Astrocyte (in vitro differentiated cells and primary cell): ENCODE measurements around the gene CAPN5. TPM values are rescaled to one million over a fixed set of nuclear protein-coding genes. Genes with fewer than 3 reads are reported as not detected.
"Not testable (repeated sequence)": the region's sequence is repeated elsewhere in the genome, so short reads cannot be mapped to it uniquely, and the experiment has no call there.

ENCODE experiments used
- DNase-seq: peaks from one replicate; pipeline ENCODE4 v3.0.0-alpha.2; 2010; ENCODE audit warnings: low read depth
- FAIRE-seq: peaks from 2 replicates; lab custom pipeline; 2011; peaks lifted over from hg19 to GRCh38; lab: Jason Lieb, UNC
- H2AFZ ChIP-seq: 2 replicates; pipeline ENCODE4 v1.6.0; 2012; ENCODE audit warnings: low read depth, low read length, inconsistent platforms
- H3K27ac ChIP-seq: 2 replicates; pipeline ENCODE4 v1.5.1; 2011; ENCODE audit warnings: low read depth, low read length, inconsistent platforms
- H3K27me3 ChIP-seq: 2 replicates; pipeline ENCODE4 v1.6.0; 2011; ENCODE audit warnings: low read length, inconsistent platforms; ENCODE audit not compliant: insufficient read depth
- H3K36me3 ChIP-seq: 2 replicates; pipeline ENCODE4 v1.5.1; 2011; ENCODE audit warnings: low read length, inconsistent platforms; ENCODE audit not compliant: insufficient read depth
- H3K4me1 ChIP-seq: 2 replicates; pipeline ENCODE4 v1.5.1; 2011; ENCODE audit warnings: low read length, inconsistent platforms; ENCODE audit not compliant: insufficient read depth
- H3K4me2 ChIP-seq: 2 replicates; pipeline ENCODE4 v1.6.0; 2012; ENCODE audit warnings: low read length, inconsistent platforms
- H3K4me3 ChIP-seq: 2 replicates; pipeline ENCODE4 v1.5.1; 2011; ENCODE audit warnings: low read depth, mild to moderate bottlenecking, low read length, inconsistent platforms; ENCODE audit not compliant: insufficient read depth
- H3K79me2 ChIP-seq: 2 replicates; pipeline ENCODE4 v1.6.0; 2012; ENCODE audit warnings: mild to moderate bottlenecking, low read length, inconsistent platforms; ENCODE audit not compliant: insufficient read depth
- H3K9ac ChIP-seq: 2 replicates; pipeline ENCODE4 v1.6.0; 2012; ENCODE audit warnings: mild to moderate bottlenecking, low read length, inconsistent platforms
- H3K9me3 ChIP-seq: 2 replicates; pipeline ENCODE4 v1.5.1; 2012; ENCODE audit warnings: low read depth, mild to moderate bottlenecking, low read length, inconsistent platforms; ENCODE audit not compliant: insufficient read depth
- H4K20me1 ChIP-seq: 2 replicates; pipeline ENCODE4 v1.6.0; 2012; ENCODE audit warnings: low read length, inconsistent platforms; ENCODE audit not compliant: insufficient read depth
- H3K27ac Mint-ChIP-seq: one replicate; pipeline ENCODE4 v1.8.0; 2021; ENCODE audit warnings: mild to moderate bottlenecking, mixed read lengths; ENCODE audit not compliant: unreplicated experiment
- H3K27me3 Mint-ChIP-seq: one replicate; pipeline ENCODE4 v1.8.0; 2021; ENCODE audit warnings: low read depth, mixed read lengths; ENCODE audit not compliant: unreplicated experiment
- H3K36me3 Mint-ChIP-seq: one replicate; pipeline ENCODE4 v1.8.0; 2021; ENCODE audit warnings: low read depth, mixed read lengths; ENCODE audit not compliant: unreplicated experiment
- H3K4me1 Mint-ChIP-seq: one replicate; pipeline ENCODE4 v1.8.0; 2021; ENCODE audit warnings: low read depth, mixed read lengths; ENCODE audit not compliant: unreplicated experiment
- H3K4me3 Mint-ChIP-seq: one replicate; pipeline ENCODE4 v1.8.0; 2021; ENCODE audit warnings: mild to moderate bottlenecking, moderate library complexity, mixed read lengths; ENCODE audit not compliant: unreplicated experiment
- H3K9me3 Mint-ChIP-seq: one replicate; pipeline ENCODE4 v1.8.0; 2021; ENCODE audit warnings: mild to moderate bottlenecking, mixed read lengths; ENCODE audit not compliant: unreplicated experiment
- CTCF ChIP-seq: IDR thresholded peaks from 2 replicates; pipeline ENCODE4 v1.5.1; 2011; ENCODE audit warnings: low read depth, mild to moderate bottlenecking, inconsistent platforms, low read length, moderate library complexity; ENCODE audit not compliant: insufficient read depth
- EZH2 ChIP-seq: IDR thresholded peaks from 2 replicates; pipeline ENCODE4 v1.6.1; 2012; ENCODE audit warnings: mild to moderate bottlenecking, low read length, inconsistent platforms; ENCODE audit not compliant: insufficient read depth
- total RNA-seq: library from RNA; stranded (reverse); gene quantifications from 2 replicates; pipeline ENCODE4 v1.2.1, GENCODE V29; 2021

The CAPN5 gene
- total RNA-seq, 1 donor from 2014 or later = 17.4 TPM

GRCh38 chr11:77046060-77046501, 20.7 kb upstream of the CAPN5 start:
- Mint-ChIP-seq H3K27me3 (peaks cover 23% of the 10 kb centered on the region), H3K9me3 (no peaks in the 10 kb centered on the region), H3K36me3 (no peaks in the 10 kb centered on the region), H3K4me1 (no peaks in the 10 kb centered on the region), H3K27ac (no peak overlapping the region), H3K4me3 (peak overlapping the region; percentile 11)
- peak overlapping the region; percentile 67 for H2AFZ ChIP-seq
- H3K9me3 ChIP-seq = no peaks in the 10 kb centered on the region
- TF ChIP-seq CTCF (peak; percentile 40), EZH2 (no peak)
- no peaks in the 10 kb centered on the region for H4K20me1 ChIP-seq
- H3K36me3 ChIP-seq = no peaks in the 10 kb centered on the region
- peaks cover 6% of the 10 kb centered on the region for H3K4me1 ChIP-seq
- H3K79me2 ChIP-seq = no peaks in the 10 kb centered on the region
- peak overlapping the region; percentile 79 for H3K4me2 ChIP-seq
- H3K4me3 ChIP-seq = peak overlapping the region; percentile 35
- peaks cover 4% of the 10 kb centered on the region for H3K27me3 ChIP-seq
- no peak for DNase-seq
- H3K27ac ChIP-seq = no peak overlapping the region
- FAIRE-seq = no peak
- H3K9ac ChIP-seq = peak overlapping the region; percentile 14

GRCh38 chr11:77047007-77047927, 19.5 kb upstream of the CAPN5 start:
- Histone ChIP-seq H3K4me2 (peak overlapping the region; percentile 90), H3K27ac (no peak overlapping the region), H3K4me1 (peaks cover 6% of the 10 kb centered on the region), H3K79me2 (no peaks in the 10 kb centered on the region), H3K4me3 (peak overlapping the region; percentile 55), H3K27me3 (peaks cover 4% of the 10 kb centered on the region), H4K20me1 (no peaks in the 10 kb centered on the region), H2AFZ (peak overlapping the region; percentile 33), H3K9me3 (no peaks in the 10 kb centered on the region), H3K36me3 (no peaks in the 10 kb centered on the region), H3K9ac (peak overlapping the region; percentile 6)
- TF ChIP-seq CTCF = peak; percentile 89
- TF ChIP-seq EZH2 = no peak
- Mint-ChIP-seq H3K4me1 (no peaks in the 10 kb centered on the region), H3K4me3 (peak overlapping the region; percentile 17), H3K27me3 (peaks cover 19% of the 10 kb centered on the region), H3K27ac (peak overlapping the region; percentile 21), H3K9me3 (no peaks in the 10 kb centered on the region), H3K36me3 (no peaks in the 10 kb centered on the region)
- DNase-seq (peak; percentile 80), FAIRE-seq (peak; percentile 73)

GRCh38 chr11:77047928-77048446, 18.8 kb upstream of the CAPN5 start:
- not testable (repeated sequence) for H3K4me1 Mint-ChIP-seq, H3K9me3 Mint-ChIP-seq, H3K4me3 ChIP-seq, H3K27ac ChIP-seq, H3K79me2 ChIP-seq, H3K4me1 ChIP-seq, H3K36me3 ChIP-seq, H3K27ac Mint-ChIP-seq, H3K4me3 Mint-ChIP-seq, H3K36me3 Mint-ChIP-seq, FAIRE-seq, H2AFZ ChIP-seq, H3K4me2 ChIP-seq, H4K20me1 ChIP-seq, H3K9ac ChIP-seq, H3K27me3 ChIP-seq, DNase-seq, H3K9me3 ChIP-seq
- peaks cover 19% of the 10 kb centered on the region for H3K27me3 Mint-ChIP-seq
